DND-41 (cell line): ENCODE results near the gene FUT3.

Source experiments
- EZH2 ChIP-seq: IDR thresholded peaks from 3 replicates; pipeline ENCODE4 v1.6.1; 2012; ENCODE audit warnings: borderline replicate concordance, low read depth, mild to moderate bottlenecking, moderate library complexity, low read length, inconsistent platforms; ENCODE audit not compliant: severe bottlenecking
- TF ChIP-seq, protein P1 (sequence below): IDR thresholded peaks from 2 replicates; pipeline ENCODE4 v1.5.1; 2012; ENCODE audit warnings: borderline replicate concordance, low read length, moderate library complexity, mild to moderate bottlenecking; ENCODE audit not compliant: poor library complexity, severe bottlenecking; ENCODE audit errors: extremely low read depth

DNA sequence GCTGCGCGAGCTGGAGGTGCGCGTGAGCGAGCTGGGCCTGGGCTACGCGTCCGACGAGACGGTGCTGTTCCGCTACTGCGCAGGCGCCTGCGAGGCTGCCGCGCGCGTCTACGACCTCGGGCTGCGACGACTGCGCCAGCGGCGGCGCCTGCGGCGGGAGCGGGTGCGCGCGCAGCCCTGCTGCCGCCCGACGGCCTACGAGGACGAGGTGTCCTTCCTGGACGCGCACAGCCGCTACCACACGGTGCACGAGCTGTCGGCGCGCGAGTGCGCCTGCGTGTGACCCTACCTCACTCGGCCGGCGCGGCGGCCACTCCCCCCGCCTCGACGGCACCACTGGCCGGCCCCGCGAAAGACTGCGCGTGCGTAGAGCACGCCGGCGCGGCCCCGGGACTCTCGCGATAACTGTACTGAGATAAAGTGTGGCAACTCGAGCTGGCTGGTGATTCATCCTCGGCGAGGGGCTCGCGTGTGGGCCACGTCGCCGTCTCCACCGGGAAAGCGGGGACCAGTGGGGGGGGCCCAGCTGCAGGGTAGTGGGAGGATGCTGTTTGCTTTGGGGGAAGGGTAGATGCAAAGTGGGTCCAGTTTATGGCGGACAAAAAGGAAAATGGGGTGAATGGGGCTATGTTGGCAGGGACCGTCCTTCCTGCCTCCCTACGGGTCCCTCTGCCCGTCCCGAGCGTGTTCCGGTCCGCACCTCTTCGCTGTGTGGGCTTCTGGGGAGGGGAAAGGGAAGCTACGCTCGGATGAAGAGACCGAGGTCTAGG lies 23.2 kb downstream of the FUT3 start:
- TF ChIP-seq, protein P1, sequence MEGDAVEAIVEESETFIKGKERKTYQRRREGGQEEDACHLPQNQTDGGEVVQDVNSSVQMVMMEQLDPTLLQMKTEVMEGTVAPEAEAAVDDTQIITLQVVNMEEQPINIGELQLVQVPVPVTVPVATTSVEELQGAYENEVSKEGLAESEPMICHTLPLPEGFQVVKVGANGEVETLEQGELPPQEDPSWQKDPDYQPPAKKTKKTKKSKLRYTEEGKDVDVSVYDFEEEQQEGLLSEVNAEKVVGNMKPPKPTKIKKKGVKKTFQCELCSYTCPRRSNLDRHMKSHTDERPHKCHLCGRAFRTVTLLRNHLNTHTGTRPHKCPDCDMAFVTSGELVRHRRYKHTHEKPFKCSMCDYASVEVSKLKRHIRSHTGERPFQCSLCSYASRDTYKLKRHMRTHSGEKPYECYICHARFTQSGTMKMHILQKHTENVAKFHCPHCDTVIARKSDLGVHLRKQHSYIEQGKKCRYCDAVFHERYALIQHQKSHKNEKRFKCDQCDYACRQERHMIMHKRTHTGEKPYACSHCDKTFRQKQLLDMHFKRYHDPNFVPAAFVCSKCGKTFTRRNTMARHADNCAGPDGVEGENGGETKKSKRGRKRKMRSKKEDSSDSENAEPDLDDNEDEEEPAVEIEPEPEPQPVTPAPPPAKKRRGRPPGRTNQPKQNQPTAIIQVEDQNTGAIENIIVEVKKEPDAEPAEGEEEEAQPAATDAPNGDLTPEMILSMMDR, result no peak
- TF ChIP-seq EZH2, result no peak
